HG03460 (cell line): ENCODE data around the gene RANBP10.

Source experiments
- ATAC-seq: cut with Tn5 transposase; IDR thresholded peaks from one replicate; pipeline ENCODE4 v1.9.1; 2021; ENCODE audit not compliant: unreplicated experiment

RANBP10 gene

DNA sequence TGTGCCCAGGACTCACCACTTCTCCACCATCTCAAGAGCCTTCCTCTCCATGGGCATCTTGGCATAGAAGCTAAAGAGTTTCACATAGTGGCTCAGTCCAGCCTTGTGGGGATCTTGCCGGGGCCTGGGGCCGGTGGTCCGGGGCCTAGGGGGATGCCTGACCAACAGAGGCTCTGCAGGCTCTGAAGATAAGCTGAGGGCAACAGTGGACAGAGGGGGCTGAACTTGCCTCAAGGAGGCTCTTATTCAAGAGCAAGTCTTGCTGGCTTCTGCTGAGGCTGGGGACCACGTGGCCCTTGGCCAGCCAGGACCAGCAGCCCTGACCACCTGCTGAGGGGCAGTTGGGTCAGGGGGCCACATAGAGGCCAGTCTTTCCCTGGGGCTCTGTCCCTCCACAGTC is 22.3 kb upstream of the RANBP10 start:
- no peak for ATAC-seq

DNA sequence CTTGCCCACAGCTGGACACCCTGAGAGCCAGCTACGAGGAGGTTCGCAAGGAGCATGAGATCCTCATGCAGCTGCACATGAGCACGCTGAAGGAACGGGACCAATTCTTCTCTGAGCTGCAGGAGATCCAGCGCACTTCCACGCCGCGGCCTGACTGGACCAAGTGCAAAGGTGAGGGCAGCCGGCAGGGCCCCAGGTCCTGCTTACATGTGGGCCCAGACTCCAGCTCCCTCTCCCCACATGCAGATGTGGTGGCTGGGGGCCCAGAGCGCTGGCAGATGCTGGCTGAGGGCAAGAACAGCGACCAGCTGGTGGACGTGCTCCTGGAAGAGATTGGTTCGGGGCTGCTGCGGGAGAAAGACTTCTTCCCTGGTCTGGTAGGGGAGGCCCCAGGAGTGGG is 19.5 kb upstream of the RANBP10 start:
- ATAC-seq, result no peak

GRCh38 chr16:67825119-67825518 is 18.8 kb upstream of the RANBP10 start:
- no peak for ATAC-seq

DNA sequence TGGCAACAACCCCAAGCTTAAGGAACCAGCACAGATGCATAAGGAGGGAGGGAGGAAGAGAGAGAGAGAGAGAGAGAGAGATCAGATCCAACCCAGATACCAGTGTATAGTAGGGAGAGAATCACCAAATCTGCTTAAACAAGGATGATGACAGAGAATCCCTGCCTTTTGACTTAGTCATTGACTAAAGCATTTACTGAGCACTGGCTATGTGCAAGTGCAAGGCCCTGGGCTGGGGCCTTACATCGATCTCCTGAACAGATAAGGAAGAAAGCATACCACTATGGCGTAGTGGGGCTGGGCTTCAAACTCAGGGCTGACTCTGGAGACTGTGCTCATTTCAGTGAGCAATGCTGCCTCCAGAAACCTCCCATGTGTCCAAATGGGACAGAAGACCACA is 16.2 kb upstream of the RANBP10 start:
- no peak for ATAC-seq

DNA sequence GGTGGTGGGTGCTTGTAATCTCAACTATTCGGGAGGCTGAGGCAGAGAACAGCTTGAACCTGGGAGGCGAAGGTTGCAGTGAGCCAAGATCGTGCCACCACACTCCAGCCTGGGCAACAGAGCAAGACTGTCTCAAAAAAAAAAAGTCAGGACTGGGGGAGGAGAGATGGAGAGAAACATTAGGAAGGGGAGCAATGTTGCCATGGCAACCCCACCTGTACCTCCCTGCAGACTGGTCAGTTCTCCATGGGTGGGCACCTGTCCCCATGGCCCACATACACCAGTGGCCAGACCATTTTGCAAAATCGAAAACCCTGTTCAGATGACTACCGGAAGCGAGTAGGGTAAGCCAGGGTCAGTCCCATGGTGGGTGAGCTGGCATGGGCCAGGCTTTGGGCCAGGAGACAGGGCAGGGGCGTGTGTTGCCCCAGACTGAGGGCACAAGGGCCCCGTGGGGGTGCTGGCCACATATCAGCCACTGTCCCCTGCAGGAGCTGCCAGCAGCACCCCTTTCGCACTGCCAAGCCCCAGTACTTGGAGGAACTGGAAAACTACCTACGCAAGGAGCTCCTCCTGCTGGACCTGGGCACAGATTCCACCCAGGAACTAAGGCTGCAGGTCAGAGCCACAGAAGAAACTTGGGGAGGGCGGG is 14.4 kb upstream of the RANBP10 start:
- no peak for ATAC-seq

- ATAC-seq, result no peak
Observed at GRCh38 chr16:67814567-67814966, 8.2 kb upstream of the RANBP10 start.

DNA sequence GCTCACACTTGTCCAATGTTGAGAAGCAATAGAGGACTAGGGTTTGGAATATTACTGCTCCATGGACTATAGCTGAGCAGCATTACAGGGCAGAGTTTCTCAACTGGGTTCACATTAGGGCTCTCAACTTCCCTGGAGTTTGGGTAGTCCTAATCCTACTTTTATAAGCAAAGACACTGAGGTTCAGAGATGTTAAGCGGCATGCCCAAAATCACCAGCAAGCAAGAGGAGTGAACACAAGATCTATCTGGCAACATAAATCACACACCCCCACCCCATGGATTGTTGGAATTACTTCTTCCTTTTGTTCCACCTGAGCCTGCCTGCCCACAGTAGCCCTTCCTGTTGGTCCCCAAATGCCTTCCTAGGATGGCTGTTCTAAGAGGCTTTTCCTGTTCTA is 5.5 kb upstream of the RANBP10 start:
- ATAC-seq, result no peak

GRCh38 chr16:67807148-67807682 is 855 bp upstream of the RANBP10 start:
- ATAC-seq, result no peak

- ATAC-seq, result peak; percentile 3
Observed at GRCh38 chr16:67805718-67806427, 487 bp downstream of the RANBP10 start.

GRCh38 chr16:67804853-67805542 is 1.4 kb downstream of the RANBP10 start:
- ATAC-seq, result no peak

- ATAC-seq, result no peak
Observed at GRCh38 chr16:67803894-67804293, 2.5 kb downstream of the RANBP10 start.

GRCh38 chr16:67801883-67802282 is 4.5 kb downstream of the RANBP10 start:
- ATAC-seq, result no peak

GRCh38 chr16:67801241-67801640 is 5.1 kb downstream of the RANBP10 start:
- no peak for ATAC-seq

DNA sequence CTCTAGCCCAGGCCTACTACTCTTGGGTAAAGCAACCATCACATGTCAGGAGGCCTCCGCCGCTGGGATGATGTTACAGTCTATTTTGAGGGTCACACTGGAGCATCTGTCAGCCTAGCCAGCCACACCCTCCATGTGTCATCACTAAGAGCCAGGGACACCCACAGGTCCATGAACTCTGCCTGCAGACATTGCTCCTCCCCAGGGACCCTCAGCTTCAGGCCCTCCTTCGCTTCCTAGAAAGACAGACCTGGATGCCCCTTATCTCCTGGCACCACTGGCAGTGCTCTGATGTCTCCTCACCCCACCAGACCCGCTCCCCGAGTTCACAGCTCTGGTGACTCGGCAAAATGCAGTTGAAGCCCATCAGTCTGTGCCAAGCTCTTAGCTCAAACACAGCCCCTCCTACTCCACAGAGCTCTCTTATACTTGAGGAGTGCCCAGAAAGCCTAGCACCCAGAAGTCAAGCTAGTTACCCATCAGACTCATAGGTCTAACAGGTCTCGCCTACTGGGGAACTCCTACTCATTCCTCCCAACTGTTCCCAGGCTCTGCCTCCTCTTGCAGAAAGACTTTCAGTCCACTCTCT is 5.9 kb downstream of the RANBP10 start:
- ATAC-seq, result no peak

DNA sequence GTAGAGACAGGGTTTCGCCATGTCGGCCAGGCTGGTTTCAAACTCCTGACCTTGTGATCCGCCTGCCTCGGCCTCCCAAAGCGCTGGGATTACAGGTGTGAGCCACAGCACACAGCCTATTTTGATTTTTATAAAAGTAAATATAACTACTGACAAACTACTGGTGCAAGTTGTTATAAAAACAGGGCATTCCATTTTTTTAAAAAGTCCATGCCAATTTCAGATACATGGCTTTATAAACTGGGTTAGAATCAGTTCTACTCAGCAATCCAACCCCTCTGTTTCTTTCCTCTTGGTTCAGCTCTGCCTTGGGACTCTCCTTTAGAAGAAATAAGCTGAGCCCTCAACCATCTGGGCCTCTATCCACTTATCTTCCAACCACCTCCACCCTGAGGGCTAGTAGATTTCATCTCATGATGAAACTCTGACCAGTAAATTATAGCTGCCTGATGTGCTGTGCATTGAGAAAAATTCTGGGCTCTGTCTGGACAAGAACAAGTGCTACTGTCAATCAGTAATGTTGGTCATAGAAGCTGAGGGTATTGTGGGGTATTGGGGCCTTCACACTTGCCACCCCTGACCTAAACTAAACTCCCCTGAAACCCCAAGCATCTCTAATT is 10.2 kb downstream of the RANBP10 start:
- no peak for ATAC-seq

- ATAC-seq, result no peak
Observed at GRCh38 chr16:67790071-67790470, 16.3 kb downstream of the RANBP10 start.

DNA sequence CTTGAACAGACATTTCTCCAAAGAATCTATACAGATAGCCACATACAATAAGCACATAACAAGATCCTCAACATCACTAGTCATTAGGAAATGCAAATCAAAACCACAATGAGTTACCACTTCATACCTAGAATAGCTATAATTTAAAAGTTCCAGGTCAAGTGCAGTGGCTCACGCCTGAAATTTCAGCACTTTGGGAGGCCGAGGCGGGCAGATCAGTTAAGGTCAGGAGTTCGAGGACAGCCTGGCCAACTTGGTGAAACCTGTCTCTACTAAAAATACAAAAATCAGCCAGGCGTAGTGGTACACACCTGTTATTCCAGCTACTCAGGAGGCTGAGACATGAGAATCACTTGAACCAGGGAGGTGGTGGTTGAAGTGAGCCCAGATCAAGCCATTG is 19.9 kb downstream of the RANBP10 start:
- no peak for ATAC-seq

DNA sequence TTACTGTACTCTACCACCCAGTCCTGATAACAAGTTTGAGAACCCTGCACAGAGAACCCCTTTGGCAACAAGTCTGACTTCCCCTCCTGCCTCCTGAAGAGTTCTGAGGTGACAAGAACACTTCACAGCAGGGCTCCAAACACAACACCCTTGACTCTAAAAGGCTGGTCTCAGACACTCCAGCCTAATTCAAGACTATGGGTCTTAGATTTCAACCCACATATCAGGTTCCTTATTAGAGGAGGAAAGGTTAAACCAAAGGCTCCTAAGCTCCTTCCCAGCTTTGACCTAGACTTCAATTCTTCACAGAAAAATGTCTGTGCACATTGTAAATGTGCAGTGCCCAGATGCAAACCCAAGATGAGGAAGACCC is 23.0 kb downstream of the RANBP10 start:
- ATAC-seq, result no peak

GRCh38 chr16:67782567-67783352 is 23.6 kb downstream of the RANBP10 start:
- no peak for ATAC-seq

DNA sequence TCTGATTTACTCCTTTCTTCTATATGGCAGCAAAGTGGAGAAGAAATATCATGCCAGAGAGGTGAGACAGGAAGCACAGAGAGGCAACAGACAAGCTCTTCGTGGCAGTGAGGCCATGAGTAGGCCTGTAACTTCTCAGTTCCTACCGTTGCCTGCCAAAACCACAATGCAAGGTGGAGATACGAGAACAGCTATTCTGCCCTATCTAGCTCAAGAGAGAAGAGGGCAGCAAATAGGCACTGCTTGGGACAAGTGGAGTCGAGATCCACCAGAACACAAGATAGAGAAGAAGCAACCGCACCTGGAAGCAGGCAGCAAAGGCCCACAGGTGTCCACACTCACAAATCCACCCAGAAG is 24.8 kb downstream of the RANBP10 start:
- ATAC-seq, result peak; percentile 70
